HG03039 (cell line): ENCODE data around the gene MDM2.
"Not testable (repeated sequence)": the region's sequence is repeated elsewhere in the genome, so short reads cannot be mapped to it uniquely, and the experiment has no call there.

Source experiments
- ATAC-seq: cut with Tn5 transposase; IDR thresholded peaks from one replicate; pipeline ENCODE4 v1.9.1; 2021; ENCODE audit warnings: mild to moderate bottlenecking, moderate library complexity; ENCODE audit not compliant: unreplicated experiment

MDM2 gene

DNA sequence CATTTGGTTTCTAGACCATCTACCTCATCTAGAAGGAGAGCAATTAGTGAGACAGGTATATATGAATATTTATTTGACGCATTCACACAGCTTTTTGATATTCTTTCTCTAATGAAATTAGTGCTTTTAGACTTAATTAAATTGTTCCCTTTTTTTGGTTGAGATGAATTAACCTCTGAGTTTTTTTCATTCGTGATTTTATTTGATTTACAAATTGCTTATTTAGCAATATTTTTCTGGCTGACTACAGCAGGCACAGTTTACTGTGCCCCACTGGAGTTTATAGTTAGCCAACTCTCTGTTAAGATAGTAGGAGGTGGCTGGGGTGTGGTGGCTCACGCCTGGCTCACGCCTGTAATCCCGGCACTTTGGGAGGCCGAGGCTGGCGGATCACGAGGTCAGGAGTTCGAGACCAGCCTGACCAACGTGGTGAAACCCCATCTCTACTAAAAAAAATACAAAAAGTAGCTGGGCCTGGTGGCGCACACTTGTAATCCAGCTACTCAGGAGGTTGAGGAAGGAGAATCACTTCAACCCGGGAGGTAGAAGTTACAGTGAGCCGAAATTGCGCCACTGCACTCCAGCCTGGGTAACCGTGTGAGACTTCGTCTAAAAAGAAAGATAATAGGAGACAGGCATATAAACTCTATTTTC, 16.7 kb downstream of the MDM2 start:
- ATAC-seq, result no peak

- no peak for ATAC-seq
These were observed 17.7 kb downstream of the MDM2 start for GRCh38 chr12:68825569-68826217.

DNA sequence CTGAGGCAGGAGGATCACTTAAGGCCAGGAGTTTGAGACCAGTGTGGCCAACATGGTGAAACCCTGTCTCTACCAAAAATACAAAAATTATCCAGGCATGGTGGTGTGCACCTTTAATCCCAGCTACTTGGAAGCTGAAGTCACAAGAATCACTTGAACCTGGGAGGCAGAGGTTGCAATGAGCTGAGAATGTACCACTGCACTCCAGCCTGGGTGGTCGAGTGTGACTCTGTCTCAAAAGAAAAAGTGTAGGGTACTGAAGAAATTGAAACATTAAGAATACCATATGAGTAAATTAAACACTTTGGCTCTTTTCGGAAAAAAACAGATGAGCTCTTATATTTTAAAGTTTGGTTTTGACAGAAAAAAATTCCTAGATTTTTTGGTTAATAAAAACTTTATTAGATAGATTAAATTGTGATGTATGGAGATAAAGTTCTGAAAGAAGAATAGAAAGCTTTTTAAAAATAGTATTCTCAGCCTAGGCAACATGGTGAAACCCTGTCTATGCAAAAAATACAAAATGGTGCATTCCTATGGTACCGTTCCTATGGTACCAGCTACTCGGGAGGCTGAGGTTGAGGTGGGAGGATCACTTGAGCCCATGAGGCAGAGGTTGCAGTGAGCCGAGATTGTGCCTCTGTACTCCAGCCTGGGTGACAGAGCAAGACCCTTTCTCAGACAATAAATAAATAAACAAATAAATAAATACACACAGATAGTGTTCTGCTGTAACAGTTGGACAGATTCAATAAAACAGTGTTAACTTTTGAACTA, 20.1 kb downstream of the MDM2 start:
- no peak for ATAC-seq

DNA sequence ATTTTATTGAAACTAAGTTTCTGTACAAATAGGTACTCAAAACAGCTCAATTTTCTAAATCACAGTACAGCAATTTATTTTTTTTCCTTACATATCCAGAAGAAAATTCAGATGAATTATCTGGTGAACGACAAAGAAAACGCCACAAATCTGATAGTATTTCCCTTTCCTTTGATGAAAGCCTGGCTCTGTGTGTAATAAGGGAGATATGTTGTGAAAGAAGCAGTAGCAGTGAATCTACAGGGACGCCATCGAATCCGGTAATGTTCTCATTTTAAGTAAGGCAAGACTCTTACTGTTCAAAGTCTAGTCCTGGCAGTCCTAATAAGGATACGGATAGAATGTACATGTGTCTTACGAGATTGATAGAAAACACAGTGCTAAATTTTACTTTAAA, 20.7 kb downstream of the MDM2 start:
- no peak for ATAC-seq

DNA sequence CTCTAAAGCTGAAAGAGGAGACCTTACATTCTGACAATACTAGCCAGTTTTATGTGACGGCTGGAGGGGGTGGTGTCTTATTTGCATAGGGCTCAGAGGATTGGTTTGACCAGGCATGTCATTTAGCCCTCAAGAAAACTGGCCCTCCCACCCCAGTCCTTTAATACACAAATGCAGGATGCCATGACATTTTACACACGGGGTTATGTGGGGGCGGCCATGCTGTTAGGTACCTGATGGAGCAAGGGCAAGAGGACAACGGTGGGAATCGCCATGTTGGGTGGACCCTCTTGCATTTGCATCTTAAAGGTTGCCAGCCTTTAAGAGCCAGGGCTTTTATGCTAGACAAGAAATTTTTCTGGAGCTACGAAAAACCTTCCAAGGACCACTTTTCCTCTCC, 23.3 kb downstream of the MDM2 start:
- ATAC-seq, result no peak

- ATAC-seq, result no peak
These were observed 23.9 kb downstream of the MDM2 start for GRCh38 chr12:68831751-68832503.

GRCh38 chr12:68832504-68832867, 24.5 kb downstream of the MDM2 start:
- ATAC-seq, result no peak

GRCh38 chr12:68833508-68833907, 25.5 kb downstream of the MDM2 start:
- ATAC-seq, result no peak

GRCh38 chr12:68835333-68835908, 27.4 kb downstream of the MDM2 start:
- no peak for ATAC-seq

GRCh38 chr12:68837215-68837614, 29.2 kb downstream of the MDM2 start:
- ATAC-seq, result no peak

DNA sequence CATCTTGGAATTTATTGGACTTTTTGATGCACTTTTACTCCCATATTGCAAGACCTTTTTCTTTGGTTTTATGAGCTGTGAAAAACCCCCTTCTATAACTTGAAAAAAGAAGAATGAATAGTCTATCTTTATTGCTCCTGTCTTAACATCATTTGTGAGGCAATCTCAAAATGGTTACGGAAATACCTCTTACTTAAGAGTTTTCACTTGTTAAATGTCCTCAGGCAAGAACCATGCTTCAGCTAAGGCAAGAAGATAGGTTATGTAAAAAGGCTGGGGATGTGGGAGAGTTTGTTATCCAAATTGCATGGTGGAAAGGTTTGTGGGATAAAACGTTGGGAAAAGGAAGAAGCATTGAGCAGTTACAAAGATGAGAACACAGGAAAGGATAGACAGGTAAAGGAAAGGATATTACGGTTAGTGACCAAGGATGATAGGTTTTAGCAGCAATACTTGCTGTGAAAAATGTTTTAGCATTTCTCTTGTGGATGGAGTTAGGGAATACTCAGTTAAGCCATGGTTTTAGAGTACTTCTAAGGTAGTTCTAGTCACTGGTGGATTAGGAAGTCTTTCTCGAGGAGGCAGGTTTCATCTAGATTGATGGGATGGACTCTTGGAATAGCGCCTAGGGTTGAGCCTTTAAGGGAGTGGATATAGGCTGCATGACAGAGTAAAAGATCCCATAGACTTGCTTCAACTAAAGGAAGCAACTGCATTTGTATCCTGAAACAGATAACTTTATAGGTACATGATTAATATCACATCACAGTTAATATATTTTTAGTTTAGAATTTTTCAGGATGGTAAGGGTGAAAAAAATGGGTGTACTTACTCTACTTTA, 30.3 kb downstream of the MDM2 start:
- no peak for ATAC-seq

GRCh38 chr12:68839183-68840147, 31.5 kb downstream of the MDM2 start:
- no peak for ATAC-seq

- not testable (repeated sequence) for ATAC-seq
These were observed 33.2 kb downstream of the MDM2 start for GRCh38 chr12:68841175-68841574.

GRCh38 chr12:68841717-68842116, 33.7 kb downstream of the MDM2 start:
- no peak for ATAC-seq

GRCh38 chr12:68842123-68842522, 34.1 kb downstream of the MDM2 start:
- ATAC-seq, result no peak

- no peak for ATAC-seq
These were observed 35.0 kb downstream of the MDM2 start for GRCh38 chr12:68842784-68843567.

- no peak for ATAC-seq
These were observed 36.4 kb downstream of the MDM2 start for GRCh38 chr12:68844318-68844745.
